CD4-positive, alpha-beta T cell treated with Interleukin-15 for 1 hour (primary cell): Measurements from ENCODE around the gene TLK2.
"Not testable (repeated sequence)": the region's sequence is repeated elsewhere in the genome, so short reads cannot be mapped to it uniquely, and the experiment has no call there.

ENCODE experiments used
- DNase-seq: peaks from one replicate; pipeline ENCODE4 v3.0.0-alpha.2; 2020

Gene TLK2

DNA sequence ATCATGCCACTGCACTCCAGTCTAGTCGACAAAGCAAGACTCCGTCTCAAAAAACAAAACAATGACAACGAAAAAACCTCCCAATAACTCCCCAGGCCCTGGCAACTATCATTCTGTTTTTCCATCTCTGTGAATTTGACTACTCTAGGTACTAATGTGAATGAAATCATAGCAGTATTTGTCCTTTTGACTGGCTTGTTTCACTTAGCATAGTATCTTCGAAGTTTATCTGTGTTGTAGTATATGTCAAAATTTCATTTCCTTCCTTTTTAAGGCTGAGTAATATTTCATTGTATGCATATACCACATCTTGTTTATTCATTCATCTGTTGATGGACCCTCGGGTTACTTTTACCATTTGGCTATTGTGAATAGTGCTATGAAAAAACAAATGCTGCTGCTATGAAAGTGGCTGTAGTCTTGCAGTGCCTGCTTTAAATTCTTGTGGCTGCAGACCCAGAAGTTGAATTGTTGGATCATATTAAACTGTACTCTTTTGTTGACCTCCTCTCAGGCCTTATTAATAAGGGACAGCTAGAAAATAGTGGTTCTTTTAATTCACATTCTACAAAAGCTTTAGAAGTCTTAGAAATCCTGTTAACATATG lies 14.5 kb downstream of the TLK2 start:
- DNase-seq, result not testable (repeated sequence)

DNA sequence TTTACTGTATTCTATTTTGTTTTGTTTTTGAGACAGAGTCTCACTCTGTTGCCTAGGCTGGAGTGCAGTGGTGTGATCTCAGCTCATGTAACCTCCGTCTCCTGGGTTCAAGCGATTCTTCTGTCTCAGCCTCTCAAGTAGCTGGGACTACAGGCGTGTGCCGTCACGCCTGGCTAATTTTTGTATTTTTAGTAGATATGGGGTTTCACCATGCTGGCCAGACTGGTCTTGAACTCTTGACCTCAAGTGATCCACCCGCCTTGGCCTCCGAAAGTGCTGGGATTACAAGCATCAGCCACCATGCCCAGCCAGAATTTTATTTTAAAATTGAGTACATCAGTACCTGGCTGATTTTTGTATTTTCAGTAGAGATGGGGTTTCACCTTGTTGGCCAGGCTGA lies 15.4 kb downstream of the TLK2 start:
- not testable (repeated sequence) for DNase-seq

DNA sequence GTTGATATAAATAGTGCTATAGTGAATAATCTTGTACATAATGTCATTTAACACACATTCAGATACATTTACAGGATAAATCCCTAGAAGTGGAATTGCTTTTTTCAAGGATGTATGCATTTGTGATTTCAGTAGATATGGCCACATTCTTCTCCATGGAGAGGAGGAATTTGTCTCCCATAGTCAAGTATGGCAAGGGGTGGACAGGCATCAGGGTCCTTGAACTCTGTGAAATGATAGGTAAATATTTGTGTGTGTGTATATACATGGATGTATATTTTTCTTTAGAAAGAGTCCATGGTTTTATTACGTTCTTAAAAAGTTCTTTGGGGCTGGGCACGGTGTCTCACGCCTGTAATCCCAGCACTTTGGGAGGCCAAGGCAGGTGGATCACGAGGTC lies 17.7 kb downstream of the TLK2 start:
- not testable (repeated sequence) for DNase-seq

DNA sequence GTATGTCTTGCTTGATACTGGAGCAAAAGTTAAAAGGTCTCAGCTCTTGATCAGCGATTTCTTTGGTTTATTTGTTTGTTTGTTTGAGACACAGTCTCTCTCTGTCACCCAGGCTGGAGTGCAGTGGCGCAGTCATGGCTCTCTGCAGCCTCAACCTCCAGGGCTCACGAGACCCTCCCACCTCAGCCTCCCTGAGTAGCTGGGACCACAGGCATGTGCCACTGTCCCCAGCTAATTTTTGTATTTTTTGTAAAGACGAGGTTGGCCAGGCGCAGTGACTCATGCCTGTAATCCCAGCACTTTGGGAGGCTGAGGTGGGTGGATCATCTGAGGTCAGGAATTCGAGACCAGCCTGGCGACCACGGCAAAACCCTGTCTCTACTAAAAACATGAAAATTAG lies 20.2 kb downstream of the TLK2 start:
- DNase-seq, result not testable (repeated sequence)

DNA sequence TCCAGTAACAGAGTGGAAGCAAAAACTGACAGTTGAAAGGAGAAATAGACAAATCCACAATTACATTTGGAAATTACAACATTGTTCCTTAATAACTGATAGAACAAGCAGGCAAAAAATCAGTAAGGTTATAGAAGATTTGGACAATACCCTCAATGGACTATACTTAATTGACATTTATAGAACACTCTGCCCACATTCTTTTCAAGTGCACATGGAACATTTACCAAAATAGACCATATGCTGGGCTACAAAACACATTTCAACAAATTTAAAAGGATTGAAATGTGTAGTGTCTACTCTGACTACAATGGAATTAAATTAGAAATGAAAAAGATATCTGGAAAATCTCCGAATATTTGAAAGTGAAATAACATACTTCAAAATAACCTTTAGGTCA lies 21.8 kb downstream of the TLK2 start:
- DNase-seq, result not testable (repeated sequence)

DNA sequence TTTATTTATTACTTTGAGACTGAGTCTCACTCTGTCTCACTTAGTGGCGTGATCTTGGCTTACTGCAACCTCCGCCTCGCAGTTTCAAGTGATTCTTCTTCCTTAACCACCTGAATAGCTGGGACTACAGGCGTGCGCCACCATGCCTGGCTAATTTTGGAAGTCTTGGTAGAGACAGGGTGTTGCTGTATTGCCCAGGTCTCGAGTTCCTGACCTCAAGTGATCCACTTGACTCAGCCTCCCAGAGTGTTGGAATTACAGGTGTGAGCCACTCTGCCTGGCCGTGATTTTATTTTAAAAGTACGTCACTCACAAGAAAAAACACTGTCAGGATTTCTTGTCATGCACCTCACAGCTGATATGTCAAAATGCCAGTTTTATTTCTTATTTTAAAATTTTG lies 26.2 kb downstream of the TLK2 start:
- not testable (repeated sequence) for DNase-seq

DNA sequence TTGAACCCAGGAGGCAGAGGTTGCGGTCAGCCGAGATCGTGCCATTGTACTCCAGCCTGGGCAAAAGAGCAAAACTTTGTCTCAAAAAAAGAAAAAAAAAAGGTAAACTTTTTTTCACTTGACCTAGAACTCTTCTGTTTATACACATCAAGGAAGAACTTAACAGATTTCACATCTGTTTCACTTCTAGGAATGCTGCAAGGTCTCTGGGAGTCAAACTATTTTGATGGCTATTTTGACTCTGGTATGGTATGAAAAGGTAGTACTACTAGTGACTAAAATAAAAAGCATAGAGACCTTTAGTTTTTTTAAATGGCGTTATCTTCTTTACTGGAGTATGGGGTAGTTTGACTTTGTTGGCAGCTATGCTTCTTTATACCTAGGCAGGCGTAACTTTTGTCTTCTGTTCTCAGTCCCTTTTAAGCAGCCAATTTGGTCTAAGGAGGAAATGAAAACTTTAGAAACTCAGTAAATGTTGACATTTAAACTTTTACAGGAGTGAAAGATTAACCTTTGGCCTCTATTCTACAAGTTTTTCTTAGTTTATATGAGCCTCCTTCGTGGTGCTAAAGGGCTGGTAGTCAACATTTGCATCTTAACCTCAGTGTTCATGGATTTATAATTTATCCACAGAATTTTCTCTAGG lies 28.7 kb downstream of the TLK2 start:
- DNase-seq, result not testable (repeated sequence)

DNA sequence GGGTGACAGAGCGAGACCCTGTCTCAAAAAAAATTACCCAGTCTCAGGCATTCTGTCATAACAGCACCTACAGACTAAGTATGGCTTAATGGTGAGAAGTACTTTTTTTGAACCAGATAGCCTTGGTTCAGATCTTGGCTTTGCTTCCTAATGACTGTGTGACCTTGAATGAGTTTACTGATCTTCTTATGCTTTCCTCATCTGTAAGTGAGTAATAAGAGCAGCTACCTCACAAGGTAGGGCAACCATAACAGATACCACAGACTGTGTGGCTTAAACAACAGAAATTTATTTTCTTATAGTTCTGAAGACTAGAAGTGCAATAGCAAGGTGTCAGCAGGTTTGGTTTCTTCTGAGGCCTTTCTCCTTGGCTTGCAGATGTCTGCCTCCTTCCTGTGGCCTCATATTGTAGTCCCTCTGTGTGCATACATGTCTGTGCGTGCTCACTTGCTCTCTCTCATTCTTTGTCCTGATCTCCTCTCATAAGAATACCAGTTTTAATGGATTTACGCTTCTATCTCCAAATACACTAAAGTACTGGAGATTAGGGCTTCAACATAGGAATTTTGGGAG lies 31.7 kb downstream of the TLK2 start:
- not testable (repeated sequence) for DNase-seq

DNA sequence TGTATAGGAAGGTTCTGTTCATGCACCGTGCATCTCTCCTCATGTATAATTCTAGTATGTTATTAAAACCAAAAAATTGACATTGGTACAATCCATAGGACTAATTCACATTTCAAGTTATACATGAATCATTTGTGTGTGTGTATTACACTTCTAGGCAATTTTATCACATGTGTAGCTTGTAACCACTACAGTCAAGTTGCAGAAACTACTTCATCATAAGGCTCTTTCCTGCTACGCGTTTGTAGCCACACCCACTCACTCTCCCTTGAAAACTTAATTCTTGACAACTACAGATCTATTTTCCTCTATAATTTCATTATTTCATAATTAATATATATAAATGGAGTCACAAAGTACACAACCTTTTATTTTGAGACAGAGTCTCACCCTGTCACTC lies 32.4 kb downstream of the TLK2 start:
- not testable (repeated sequence) for DNase-seq

DNA sequence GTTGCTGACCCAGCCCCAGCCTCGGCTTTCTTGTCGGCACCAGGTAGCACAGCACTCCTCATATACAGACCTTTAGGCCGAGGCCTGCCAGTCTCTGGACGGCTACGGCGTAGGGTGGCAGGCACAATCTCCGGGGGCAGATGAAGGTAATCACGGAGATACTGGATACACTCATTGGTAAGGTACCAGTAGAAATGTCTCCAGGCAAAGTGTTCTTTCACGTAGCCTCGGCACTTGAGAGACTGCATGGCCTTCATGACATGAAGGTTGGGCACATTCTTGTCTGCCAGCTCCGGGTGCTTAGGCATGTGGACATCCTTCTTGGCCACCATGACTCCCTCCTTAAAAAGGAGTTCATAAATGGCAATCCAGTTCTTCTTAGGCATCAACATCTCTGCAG lies 37.8 kb downstream of the TLK2 start:
- not testable (repeated sequence) for DNase-seq

DNA sequence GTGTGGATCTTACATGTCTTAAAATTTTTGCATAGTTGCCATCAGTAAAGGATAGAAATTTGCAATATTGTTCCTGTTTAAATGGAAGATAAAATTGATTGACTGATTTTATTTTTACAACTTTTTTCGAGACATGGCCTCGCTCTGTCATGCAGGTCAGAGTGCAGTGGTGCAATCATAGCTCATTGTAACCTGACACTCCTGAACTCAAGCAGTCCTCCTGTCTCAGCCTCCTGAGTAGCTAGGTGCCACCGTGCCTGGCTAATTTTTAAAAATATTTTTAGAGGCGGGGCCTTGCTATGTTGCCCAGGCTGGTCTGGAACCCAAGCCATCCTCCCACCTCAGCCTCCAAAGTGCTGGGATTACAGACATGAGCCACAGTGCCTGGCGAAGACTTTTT lies 42.7 kb downstream of the TLK2 start:
- DNase-seq, result not testable (repeated sequence)

DNA sequence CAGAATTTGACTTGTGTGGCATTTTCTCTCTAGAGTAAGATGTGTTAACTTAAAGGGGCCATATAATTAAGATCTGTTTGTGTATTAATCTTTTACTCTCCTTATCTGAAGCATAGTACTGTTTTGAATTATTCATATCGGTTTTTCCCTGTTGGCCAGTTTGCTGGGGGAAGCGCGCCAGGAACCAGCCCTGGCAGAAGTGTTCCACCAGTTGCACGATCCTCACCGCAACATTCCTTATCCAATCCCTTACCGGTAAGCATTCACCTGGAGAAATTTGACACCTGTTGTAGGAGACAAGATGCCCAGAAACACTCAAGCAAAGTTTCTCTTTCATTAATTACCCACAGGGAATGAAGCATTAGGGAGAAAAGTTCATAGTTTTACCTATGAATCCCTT lies 45.5 kb downstream of the TLK2 start:
- DNase-seq, result not testable (repeated sequence)

DNA sequence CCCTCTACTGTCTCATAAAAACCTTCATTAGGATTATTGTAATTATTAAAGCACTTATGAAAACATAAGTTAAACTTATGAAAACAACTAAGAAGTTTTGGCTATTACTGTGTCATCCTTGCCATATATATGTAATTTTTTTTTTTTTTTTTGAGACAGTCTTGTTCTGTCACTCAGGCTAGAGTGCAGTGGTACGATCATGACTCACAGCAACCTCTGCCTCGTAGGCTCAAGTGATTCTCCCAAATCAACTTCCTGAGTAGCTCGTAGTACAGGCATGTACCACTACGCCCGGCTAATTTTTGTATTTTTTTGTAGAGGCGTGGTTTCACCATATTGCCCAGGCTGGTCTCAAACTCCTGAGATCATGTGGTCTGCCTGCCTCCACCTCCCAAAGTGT lies 46.7 kb downstream of the TLK2 start:
- not testable (repeated sequence) for DNase-seq

DNA sequence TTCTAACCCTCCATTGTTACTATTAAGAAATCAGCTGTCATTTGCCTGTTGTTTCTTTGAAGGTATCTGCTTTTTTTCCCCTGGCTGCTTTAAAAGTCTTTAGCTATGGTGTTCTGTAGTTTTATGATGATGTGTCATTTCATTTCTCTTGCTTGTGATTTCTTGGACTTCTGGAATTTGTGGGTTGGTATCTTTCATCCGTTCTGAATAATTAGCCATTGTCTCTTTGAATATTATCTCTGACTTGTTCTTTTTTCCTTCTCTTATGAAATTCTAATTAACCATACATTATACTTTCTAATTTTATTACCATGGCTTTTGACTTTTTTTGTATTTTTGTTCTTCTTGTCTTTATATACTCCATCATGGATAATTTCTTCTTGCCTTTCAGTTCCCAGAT lies 52.3 kb downstream of the TLK2 start:
- not testable (repeated sequence) for DNase-seq

DNA sequence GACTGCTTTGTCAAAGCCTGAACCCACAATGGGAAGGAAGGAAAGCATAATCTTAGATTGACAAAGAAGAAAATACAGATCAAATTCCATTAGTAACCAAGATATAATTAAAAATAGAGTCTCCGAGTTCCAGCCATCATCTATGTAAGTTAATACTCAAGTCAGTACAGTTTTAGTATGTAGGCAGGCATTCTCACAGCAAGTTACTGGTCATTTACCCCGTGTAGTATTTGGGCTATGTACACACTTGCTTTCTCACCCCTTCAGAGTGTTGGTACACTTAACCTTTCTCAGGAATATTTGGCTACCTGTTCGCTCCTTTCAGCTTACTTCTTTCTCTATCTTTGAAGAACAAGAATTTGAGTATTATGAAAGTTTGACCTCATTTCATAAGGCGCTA lies 57.9 kb downstream of the TLK2 start:
- DNase-seq, result not testable (repeated sequence)

DNA sequence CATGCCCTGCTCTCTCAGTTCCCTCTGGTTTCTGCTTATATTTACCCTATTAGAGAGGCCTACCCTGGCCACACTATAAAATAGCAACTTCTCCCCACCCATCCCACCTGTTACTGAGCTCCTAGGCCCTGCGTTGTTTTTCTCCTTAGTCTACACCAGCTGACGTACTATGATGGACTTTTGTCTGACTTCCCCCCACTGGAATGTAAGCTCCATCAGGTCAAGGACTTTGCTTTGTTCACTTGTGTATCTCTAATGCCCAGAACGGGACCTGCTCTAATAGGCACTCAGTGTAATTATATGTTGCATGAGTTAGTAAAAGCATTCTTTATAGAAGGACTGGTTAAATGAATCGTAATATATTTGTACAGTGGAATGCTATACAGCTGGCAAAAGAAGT lies 62.4 kb downstream of the TLK2 start:
- DNase-seq, result not testable (repeated sequence)

DNA sequence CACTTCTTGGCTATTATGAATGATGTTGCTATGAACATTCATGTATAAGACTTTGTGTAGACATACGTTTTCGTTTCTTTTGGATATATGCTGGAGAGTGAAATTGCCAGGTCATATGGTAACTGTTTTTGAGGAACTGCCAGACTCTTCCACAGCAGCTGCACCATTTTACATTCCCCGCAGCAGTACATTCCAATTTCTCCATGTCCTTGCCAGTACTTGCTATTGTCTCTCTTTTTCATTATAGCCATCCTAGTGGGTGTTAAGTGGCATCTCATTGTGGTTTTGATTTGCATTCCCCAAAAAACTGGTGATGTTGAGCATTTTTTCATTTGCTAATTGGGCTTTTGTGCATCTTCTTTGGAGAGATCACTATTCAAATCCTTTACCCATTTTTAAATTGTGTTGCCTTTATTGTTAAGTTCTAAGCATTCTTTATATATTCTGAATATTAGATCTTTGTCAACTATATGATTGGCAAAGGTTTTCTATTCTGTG lies 64.7 kb downstream of the TLK2 start:
- DNase-seq, result not testable (repeated sequence)

DNA sequence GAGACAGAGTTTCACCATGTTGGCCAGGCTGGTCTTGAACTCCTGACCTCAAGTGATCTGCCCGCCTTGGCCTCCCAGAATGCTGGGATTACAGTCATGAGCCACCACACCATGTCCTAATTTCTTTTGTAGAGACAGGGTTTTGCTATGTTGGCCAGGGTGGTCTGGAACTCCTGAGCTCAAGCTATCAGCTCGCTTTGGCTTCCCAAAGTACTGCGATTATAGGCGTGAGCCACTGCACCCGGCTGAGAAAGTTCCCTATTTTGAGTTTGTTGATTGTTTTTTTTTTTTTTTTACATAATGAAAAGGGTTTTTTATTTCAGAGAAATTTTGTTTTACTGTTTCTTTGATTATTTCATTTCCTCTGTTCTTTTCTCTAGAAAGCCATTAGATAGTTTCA lies 67.4 kb downstream of the TLK2 start:
- not testable (repeated sequence) for DNase-seq

DNA sequence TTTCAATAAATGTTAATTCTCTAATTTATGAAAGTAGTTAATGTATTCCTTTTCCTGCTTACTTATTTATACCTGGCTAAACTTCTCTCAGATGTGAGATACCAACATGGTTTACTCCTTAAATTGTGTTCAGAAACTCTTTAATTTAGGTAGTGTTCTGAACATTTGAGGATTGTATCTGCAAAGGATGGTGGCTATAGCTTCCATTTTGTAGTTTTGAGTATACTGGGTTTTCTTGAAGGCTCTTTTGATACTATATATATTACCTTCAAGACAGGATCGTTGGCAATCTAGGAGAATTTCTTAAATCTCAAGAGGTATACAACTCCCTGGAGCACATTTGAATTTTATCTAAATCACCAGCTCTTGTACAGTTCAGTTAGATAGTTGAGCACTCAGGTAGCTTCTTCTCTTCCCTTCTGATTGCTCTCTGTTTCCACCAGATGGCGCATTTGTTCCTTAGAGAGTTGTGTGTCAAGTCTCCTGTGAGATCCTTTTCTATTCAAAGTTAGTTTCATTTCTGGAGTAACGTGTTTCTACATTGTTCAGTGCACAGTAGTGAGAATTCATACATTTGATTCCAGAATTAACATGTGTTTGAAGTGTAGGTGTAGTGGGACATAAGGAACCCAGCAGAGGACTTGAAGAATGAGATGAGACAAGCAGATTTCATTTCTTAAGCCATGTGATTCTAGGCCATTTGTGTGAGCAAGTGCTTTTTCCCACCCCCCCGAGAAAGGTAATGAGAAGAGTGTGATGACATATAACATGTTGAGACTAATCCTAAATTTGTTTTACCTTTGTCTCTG lies 74.4 kb downstream of the TLK2 start:
- DNase-seq, result not testable (repeated sequence)

DNA sequence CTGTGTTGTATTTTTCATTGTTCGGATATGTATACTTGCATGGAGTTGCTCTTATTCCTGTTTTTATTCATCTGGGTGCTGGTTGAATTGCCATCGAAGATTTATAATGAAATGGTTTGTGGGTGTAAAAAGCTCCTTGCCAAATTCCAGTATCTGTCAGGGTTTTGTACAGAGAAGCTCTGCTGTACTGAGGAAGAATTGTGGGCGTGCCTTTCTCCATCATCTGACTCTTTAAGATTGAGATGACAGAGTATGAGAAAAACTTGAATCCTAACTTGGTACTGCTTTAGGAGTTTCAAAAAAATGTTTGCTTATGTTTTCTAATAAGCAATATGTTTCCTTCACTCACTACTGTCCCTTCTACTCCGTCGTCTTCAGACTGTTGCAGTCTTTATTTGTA lies 78.9 kb downstream of the TLK2 start:
- DNase-seq, result not testable (repeated sequence)

DNA sequence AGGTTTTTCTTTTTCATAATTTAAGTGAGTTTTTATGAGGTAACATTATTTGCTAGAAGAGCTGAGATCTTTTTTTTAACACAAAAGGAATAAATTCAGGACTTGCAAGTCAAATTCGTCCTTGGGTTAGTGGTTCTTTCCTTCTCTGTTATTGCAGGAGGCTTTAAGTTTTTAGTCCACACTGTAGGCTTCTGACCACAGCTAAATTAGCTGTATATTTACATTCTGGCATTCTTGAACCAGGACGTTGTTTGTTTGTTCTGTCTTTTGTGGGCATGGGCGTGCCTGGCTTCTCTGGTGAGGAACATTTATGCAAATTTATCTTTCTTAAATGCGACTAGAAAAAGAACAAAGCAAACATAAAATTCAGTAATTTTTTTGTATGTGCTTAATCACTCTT lies 80.3 kb downstream of the TLK2 start:
- not testable (repeated sequence) for DNase-seq

DNA sequence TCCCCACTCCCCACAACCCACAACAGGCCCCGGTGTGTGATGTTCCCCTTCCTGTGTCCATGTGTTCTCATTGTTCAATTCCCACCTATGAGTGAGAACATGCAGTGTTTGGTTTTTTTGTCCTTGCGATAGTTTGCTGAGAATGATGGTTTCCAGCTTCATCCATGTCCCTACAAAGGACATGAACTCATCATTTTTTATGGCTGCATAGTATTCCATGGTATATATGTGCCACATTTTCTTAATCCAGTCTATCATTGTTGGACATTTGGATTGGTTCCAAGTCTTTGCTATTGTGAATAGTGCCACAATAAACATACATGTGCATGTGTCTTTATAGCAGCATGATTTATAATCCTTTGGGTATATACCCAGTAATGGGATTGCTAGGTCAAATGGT lies 82.3 kb downstream of the TLK2 start:
- DNase-seq, result not testable (repeated sequence)

DNA sequence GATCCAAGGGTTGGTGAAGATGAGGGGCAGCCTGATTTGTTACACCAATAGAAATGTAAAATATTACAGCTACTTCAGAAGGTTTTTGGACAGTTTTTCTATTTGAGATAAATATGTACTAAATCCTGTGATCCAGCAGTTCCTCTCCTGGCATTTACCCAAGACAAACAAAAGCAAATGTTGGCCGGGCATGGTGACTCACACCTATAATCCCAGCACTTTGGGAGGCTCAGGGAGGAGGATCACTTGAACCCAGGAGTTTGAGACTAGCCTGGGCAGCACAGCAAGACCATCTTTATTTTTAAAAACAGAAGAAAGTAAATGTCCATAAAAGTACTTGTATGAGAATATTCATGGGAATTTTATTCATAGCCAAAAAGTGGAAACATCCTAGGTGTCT lies 84.0 kb downstream of the TLK2 start:
- DNase-seq, result no peak
